Measurements from ENCODE around the gene PNO1.

DNA sequence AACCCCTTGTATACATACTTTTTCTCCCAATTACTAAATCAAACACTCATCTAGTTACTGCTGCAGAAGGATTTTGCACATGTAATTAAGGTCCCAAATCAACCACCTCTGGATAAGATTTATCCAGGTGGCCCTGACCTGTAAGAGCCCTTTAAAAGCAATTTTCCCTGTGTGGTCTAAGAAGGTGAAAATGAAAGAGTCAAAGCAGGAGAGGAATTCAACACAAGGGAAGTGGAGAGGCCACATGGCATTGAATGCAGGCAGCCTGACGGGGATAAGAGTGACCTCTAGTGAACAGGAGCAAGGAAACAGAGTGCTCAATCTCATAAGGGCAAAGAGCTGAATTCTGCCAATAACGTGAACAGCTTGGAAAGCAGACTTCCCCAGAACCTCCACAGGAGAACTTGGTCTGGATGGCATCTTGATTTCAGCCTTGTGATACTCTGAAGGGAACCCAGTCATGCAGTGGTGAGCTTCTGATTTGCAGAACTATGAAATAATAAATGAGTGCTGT lies 67.5 kb downstream of the PNO1 start:
- TF ChIP-seq, protein P1, sequence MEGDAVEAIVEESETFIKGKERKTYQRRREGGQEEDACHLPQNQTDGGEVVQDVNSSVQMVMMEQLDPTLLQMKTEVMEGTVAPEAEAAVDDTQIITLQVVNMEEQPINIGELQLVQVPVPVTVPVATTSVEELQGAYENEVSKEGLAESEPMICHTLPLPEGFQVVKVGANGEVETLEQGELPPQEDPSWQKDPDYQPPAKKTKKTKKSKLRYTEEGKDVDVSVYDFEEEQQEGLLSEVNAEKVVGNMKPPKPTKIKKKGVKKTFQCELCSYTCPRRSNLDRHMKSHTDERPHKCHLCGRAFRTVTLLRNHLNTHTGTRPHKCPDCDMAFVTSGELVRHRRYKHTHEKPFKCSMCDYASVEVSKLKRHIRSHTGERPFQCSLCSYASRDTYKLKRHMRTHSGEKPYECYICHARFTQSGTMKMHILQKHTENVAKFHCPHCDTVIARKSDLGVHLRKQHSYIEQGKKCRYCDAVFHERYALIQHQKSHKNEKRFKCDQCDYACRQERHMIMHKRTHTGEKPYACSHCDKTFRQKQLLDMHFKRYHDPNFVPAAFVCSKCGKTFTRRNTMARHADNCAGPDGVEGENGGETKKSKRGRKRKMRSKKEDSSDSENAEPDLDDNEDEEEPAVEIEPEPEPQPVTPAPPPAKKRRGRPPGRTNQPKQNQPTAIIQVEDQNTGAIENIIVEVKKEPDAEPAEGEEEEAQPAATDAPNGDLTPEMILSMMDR (IDR thresholded peaks at IDR 0.05), result peak in 3 of 4 donors; percentile 24 to 47 (median 39)
- TF ChIP-seq POLR2A (IDR thresholded peaks at IDR 0.05), result no peak
